Measurements from ENCODE around the gene DIP2C. TPM values are rescaled to one million over a fixed set of nuclear protein-coding genes. Genes with fewer than 3 reads are reported as not detected.

The DIP2C gene
- total RNA-seq, 1 experiment from 2014 or later = 11.0 TPM

DNA sequence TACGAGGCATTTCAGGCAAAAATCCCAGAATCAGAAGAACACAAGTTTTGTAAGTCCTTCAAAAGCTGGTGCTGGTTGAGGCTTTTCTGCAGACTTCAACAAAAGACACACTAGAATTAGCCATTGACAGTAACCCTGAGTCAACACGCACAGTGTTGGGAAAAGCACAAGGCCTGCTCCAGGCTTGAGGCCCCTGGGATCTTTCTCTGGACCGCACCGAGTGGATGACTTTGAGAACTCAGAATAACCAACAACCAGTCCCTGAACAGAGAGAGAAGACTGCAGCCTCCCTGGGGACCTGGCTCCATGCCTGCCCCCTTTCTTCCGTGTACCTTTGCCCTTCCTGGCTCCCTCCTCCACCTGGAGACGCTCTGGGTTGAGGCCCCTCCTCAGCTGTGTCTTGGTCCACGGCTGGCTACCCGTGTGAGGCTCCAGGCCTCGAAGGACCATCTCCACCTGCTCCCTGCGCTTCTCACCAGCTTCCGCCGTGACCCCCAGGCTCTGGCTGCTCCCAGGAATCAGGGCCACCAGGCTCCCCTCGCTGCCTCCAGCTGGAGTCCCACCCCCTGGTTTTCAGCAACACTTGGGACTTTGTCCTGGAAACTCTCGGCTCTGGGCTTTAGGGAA, 28.4 kb downstream of the DIP2C start:
- Mint-ChIP-seq H3K27ac (no peak overlapping the region), H3K36me3 (no peaks in the 10 kb centered on the region), H3K27me3 (ENCODE audit: low read depth) (no peaks in the 10 kb centered on the region), H3K4me3 (no peak overlapping the region), H3K4me1 (peaks cover 11% of the 10 kb centered on the region), H3K9me3 (no peaks in the 10 kb centered on the region; the same call in 1 of the 2 replicates)
- no peak for ATAC-seq
- no peak for TF ChIP-seq AR (CRISPR knock-in tag; IDR thresholded peaks at IDR 0.05)
- no peak for TF ChIP-seq AFF4 (CRISPR knock-in tag; IDR thresholded peaks at IDR 0.05; ENCODE audit: borderline replicate concordance)
- TF ChIP-seq RORB (CRISPR knock-in tag; IDR thresholded peaks at IDR 0.05) = no peak
- TF ChIP-seq NFYB (CRISPR knock-in tag; conservative IDR thresholded peaks at IDR 0.05; ENCODE audit: low read depth) = no peak
- TF ChIP-seq JAZF1 (CRISPR knock-in tag; IDR thresholded peaks at IDR 0.05) = no peak
- no peak for TF ChIP-seq TEAD1 (CRISPR knock-in tag; IDR thresholded peaks at IDR 0.05)
- TF ChIP-seq MAX (CRISPR knock-in tag; IDR thresholded peaks at IDR 0.05) = no peak
- TF ChIP-seq NR1H2 (CRISPR knock-in tag; IDR thresholded peaks at IDR 0.05) = no peak
- TF ChIP-seq MLX (CRISPR knock-in tag; IDR thresholded peaks at IDR 0.05) = no peak
- TF ChIP-seq, protein P1, sequence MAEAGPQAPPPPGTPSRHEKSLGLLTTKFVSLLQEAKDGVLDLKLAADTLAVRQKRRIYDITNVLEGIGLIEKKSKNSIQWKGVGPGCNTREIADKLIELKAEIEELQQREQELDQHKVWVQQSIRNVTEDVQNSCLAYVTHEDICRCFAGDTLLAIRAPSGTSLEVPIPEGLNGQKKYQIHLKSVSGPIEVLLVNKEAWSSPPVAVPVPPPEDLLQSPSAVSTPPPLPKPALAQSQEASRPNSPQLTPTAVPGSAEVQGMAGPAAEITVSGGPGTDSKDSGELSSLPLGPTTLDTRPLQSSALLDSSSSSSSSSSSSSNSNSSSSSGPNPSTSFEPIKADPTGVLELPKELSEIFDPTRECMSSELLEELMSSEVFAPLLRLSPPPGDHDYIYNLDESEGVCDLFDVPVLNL (CRISPR knock-in tag; IDR thresholded peaks at IDR 0.05; ENCODE audit: borderline replicate concordance, low read depth) = no peak
- no peak for TF ChIP-seq NFE2L1 (CRISPR knock-in tag; IDR thresholded peaks at IDR 0.05)
- no peak for TF ChIP-seq SMAD4 (CRISPR knock-in tag; IDR thresholded peaks at IDR 0.05)
- no peak for TF ChIP-seq E2F5 (CRISPR knock-in tag; IDR thresholded peaks at IDR 0.05)
- no peak for TF ChIP-seq ZNF423 (CRISPR knock-in tag; IDR thresholded peaks at IDR 0.05)
- ChIA-PET CTCF (interaction anchor here (0.9 to 2.6 kb wide), 4 partner anchors 15 to 245 kb away, joined by 3 to 8 read pairs (median 4); no protein-coding TSS in a partner anchor), POLR2A (interaction anchor here (1.0 to 1.2 kb wide), 2 partner anchors 8 to 11 kb away, joined by 3 to 5 read pairs; no protein-coding TSS in a partner anchor)
- no peak for DNase-seq (ENCODE audit: low spot score)

GRCh38 chr10:660413-660969, 29.0 kb downstream of the DIP2C start:
- H3K27me3 Mint-ChIP-seq (ENCODE audit: low read depth) = no peaks in the 10 kb centered on the region
- DNase-seq (ENCODE audit: low spot score) = no peak
- TF ChIP-seq SOX15 (CRISPR knock-in tag; IDR thresholded peaks at IDR 0.05) (no peak), USF1 (CRISPR knock-in tag; IDR thresholded peaks at IDR 0.05) (no peak), ATF1 (CRISPR knock-in tag; IDR thresholded peaks at IDR 0.05) (no peak), ZNF317 (CRISPR knock-in tag; IDR thresholded peaks at IDR 0.05; ENCODE audit: borderline replicate concordance, low read depth) (no peak), RORB (CRISPR knock-in tag; IDR thresholded peaks at IDR 0.05) (no peak), ZNF219 (CRISPR knock-in tag; IDR thresholded peaks at IDR 0.05; ENCODE audit: borderline replicate concordance) (no peak), GRHL2 (CRISPR knock-in tag; IDR thresholded peaks at IDR 0.05; ENCODE audit: insufficient replicate concordance, severe bottlenecking) (no peak), ESRRA (CRISPR knock-in tag; IDR thresholded peaks at IDR 0.05; ENCODE audit: borderline replicate concordance) (no peak), OVOL2 (CRISPR knock-in tag; IDR thresholded peaks at IDR 0.05; ENCODE audit: borderline replicate concordance) (no peak)
- TF ChIP-seq, protein P1 (CRISPR knock-in tag; IDR thresholded peaks at IDR 0.05; ENCODE audit: borderline replicate concordance, low read depth) = no peak

More at GRCh38 chr10:660413-660969, 29.0 kb downstream of the DIP2C start:
- ChIA-PET CTCF (interaction anchor here (1.5 kb wide), 1 partner anchor 245 kb away, joined by 4 read pairs; no protein-coding TSS in a partner anchor), POLR2A (no interaction called here)
- Mint-ChIP-seq H3K27ac (no peak overlapping the region), H3K9me3 (no peaks in the 10 kb centered on the region; the same call in 1 of the 2 replicates), H3K4me1 (peaks cover 11% of the 10 kb centered on the region), H3K36me3 (no peaks in the 10 kb centered on the region), H3K4me3 (no peak overlapping the region)
- no peak for ATAC-seq

All from WTC11 (cell line).